ENCODE measurements around the gene SLC25A27.

Gene SLC25A27

DNA sequence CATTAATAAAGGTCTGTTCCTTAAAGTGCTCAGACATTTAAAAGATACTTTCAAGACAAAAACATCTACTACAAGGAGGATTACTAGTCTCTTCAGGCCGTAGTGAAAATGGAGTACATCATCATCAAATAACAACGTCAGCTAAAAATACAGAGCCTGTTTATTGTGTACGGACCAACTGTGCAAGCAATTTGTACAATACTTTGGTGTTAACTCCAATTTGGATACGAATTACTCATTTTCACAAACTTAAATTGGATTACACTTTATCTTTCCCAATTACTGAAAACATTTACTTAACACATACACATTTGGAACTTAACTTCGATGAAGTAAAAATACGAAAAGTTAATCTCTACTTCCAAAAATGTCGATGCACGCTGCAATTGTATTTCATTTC, 959 bp upstream of the SLC25A27 start:
- no peak for DNase-seq

- no peak for DNase-seq
These were observed 558 bp upstream of the SLC25A27 start for GRCh38 chr6:46652232-46652602.

DNA sequence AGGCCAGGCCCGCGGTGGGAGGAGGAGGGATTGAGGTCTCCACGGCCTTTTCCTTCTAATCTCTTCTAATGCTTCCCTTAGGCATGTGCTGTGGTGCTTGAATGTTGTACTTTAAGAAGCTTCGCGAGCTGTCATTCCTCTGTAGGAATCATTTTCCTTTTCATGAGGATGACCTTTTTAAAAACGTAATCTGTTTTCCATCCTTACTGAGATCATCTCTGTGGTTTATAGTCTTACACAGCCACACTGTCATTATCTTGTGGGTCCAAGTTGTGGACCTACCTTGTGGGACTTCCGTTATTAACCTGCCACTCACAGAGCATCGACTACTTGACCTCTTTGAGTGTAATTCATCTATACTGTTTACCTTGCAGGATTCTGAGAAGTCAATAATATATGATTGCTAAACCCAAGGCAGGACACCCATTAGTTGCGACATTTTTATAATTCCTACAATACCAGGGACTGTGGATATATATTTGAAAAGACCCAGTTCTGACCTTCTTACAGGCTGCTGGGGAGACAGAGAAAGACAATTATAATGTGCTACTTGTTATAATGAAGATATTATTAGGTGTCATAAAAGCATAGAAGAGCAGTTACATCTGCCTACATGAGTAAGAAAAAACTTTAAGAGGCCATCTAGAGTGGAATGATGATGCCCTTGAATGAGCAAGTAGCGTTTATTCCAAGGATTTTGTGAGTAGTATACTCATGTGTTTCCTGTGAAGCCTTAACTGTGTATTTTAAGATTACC, 842 bp downstream of the SLC25A27 start:
- no peak for DNase-seq

DNA sequence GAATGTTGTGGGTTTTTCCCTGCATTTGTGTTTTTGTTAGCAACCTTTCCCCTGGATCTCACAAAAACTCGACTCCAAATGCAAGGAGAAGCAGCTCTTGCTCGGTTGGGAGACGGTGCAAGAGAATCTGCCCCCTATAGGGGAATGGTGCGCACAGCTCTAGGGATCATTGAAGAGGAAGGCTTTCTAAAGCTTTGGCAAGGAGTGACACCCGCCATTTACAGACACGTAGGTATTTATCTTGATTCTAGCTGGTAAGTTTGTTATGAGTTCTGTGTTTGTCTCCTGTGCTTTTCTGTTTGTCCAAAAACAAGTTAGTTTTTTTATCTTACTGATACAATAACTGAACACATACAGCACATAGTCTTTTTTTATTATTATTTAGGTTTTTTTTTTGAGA, 3.0 kb downstream of the SLC25A27 start:
- DNase-seq, result no peak

DNA sequence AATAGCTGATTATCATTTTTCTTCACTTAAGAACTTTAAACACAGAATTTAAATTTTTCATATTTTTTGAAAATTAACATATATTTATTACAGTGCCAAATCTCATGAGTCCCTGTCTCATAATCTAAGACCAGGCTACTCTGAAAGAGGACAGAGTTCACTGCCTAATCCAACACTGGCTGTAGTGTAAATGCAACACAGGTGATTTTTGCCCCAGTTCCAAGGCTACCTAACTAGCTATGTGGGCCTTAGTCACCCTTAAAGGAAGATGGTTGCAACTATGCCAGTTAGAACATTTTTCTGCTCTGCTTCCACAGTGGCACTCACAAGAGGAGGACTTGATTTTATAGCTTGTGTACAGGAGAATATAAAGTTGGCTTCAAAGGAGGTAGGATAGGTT, 4.9 kb downstream of the SLC25A27 start:
- no peak for DNase-seq

DNA sequence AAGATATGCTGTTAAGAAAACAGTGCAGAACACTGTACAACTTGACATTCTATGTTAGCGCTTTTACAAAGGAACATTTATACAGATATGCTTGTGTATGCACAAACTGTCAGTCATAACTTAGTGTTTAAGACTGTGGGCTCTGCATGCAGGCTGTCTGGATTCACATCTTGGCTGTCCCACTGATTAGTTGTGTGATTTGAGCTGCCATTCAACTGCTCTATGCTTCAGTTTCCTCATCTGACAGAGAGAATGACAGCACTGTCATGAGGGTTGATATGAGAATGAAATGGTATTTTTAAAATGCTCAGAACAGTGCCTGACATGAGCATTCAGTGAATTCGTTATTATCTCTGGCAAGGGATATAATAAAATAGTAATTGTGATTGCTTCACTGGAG, 8.7 kb downstream of the SLC25A27 start:
- no peak for DNase-seq

DNA sequence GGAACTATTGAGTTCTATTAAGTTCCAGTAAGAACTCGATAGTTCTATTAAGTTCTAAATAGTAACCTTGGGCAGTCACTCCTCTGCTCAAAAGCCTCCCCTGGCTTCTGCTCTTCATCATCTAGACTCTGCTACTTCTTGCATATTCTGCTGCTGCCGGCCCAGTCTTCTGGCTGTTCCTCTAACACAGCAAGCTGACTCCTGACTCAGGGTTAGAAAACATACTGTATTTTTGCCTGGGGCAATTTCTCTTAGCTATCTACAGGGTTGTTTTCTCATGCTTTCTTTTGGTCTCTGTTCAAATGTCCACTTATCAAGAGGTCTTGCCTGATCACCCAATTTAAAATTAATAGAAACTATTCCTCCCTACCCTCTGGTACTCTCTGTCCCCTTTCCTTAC, 14.6 kb downstream of the SLC25A27 start:
- no peak for DNase-seq

- no peak for DNase-seq
These were observed 21.6 kb downstream of the SLC25A27 start for GRCh38 chr6:46674410-46674809.

DNA sequence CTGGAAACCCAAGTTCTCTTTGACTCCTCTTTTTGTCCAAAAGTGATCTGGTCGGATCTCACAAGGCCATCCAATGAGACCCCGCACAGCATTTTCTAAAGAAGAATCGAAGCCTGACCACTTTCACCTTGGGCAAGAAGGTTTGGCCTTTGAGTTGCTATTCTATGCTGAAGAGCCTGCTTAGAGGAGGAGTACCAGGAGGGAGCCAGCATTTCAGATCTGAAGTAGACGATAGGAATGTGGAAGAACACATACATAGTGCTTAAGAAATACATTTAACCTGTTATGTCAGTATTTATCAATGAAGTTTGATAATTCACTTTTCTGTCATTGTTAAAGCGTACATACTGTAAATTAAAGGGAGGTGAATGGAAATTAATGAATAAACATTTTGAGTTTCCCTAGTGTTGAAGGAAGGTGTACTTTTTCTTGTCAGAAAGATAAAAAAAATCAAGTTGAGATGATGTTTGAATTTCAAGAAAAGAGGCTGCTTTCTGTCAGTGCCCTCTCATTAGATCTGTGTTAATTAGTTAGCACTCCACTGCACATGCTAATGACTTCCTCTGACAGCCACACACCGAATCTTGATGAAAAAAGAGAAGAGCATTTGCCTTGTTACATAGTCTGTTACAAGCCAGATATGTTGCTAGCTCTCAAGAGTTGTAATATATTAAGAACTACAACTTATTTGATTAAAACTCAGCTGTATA, 24.0 kb downstream of the SLC25A27 start:
- DNase-seq, result no peak

- DNase-seq, result no peak
These were observed 24.5 kb downstream of the SLC25A27 start for GRCh38 chr6:46677314-46677654.

GRCh38 chr6:46684771-46685170, 32.0 kb downstream of the SLC25A27 start:
- DNase-seq, result no peak

GRCh38 chr6:46687619-46688097, 34.9 kb downstream of the SLC25A27 start, which contains the start of gene TDRD6:
TDRD6 (plus strand) TSS chr6:46687885; CDS start chr6:46688129, 244 bp downstream.
- no peak for DNase-seq

GRCh38 chr6:46688117-46688965, 35.6 kb downstream of the SLC25A27 start:
- DNase-seq, result no peak

DNA sequence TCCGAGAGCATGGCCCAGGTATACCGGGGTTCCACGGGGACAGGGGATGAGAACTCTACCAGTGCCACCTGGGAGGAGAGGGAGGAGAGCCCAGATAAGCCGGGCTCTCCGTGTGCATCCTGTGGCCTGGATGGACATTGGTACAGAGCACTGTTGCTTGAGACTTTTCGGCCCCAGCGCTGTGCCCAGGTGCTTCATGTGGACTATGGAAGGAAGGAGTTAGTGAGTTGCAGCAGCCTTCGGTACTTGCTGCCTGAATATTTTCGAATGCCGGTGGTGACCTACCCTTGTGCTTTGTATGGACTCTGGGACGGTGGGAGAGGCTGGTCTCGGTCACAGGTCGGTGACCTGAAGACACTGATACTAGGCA, 36.2 kb downstream of the SLC25A27 start:
- no peak for DNase-seq

GRCh38 chr6:46689657-46690056, 36.9 kb downstream of the SLC25A27 start:
- DNase-seq, result no peak

- DNase-seq, result no peak
These were observed 37.5 kb downstream of the SLC25A27 start for GRCh38 chr6:46690141-46690755.

- DNase-seq, result no peak
These were observed 38.2 kb downstream of the SLC25A27 start for GRCh38 chr6:46690911-46691451.

DNA sequence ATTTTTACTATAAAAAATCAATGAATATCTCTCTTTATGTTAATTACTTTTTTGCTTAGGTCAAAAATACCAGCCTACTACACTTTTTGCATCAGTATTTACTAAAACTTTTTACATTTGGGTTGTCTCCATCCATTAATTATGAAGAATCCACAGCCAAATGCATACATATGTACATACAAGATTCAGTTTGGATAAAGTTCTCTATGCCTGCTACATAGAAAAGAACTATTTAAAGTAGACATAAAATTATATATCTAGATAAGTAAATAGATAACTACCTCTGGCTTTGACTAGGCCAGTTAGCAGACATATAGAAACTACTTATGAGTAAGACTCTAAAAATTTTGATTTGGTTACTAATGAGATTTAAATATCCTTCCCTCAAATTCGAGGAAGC, 47.2 kb downstream of the SLC25A27 start:
- DNase-seq, result no peak

DNA sequence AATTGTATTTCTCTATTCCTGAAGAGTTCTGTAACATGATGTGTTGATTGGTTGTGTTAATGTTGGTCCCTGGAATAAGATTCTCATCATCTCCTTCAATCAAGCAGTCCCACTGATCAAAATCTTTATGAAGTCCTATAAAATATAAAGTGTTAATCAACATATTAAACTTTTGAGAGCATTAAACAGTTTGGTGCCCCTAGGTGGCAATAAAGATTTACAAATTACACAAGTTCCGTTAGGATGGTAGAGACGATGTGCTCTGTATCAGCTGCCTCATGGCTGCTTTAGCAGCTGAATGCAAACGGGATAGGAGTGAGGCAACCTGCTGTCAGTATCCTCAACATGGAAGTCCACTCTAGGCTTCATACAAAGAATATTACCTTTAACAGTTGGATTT, 51.8 kb downstream of the SLC25A27 start:
- no peak for DNase-seq

- DNase-seq, result no peak
These were observed 53.7 kb downstream of the SLC25A27 start for GRCh38 chr6:46706464-46706863.

GRCh38 chr6:46711491-46711890, 58.7 kb downstream of the SLC25A27 start:
- no peak for DNase-seq

DNA sequence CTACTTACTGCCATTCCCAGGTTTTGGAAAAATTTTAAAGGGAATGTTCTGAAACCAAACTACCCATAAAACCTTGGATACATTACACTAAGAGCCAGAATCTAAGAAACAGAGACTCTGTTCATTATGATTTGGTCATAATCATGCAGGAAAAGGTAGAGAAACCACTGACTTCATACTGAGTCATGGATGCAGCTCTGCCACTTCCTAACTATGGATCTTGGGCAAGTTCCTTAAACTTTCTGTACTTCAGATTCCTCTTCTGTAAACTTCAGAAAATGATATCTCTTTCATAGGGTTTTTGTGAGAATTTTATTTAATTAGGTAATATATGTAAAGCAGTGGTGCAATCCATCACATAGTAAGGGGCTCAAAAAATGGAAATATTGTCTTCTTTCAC, 62.4 kb downstream of the SLC25A27 start:
- no peak for DNase-seq

- DNase-seq, result no peak
These were observed 66.3 kb downstream of the SLC25A27 start for GRCh38 chr6:46719099-46719498.
